Activated CD4-positive, alpha-beta T cell treated with anti-CD3 and anti-CD28 coated beads, Interleukin-10, Interleukin-2, amounts not matched to agents 100 ng/mL and 50 ng/mL, durations not matched to agents 16 hours and 8 hours (primary cell): ENCODE measurements around the gene RNF167.

Experiments used
- DNase-seq: peaks from one replicate; pipeline ENCODE4 v3.0.0-alpha.2; 2020

The RNF167 gene

DNA sequence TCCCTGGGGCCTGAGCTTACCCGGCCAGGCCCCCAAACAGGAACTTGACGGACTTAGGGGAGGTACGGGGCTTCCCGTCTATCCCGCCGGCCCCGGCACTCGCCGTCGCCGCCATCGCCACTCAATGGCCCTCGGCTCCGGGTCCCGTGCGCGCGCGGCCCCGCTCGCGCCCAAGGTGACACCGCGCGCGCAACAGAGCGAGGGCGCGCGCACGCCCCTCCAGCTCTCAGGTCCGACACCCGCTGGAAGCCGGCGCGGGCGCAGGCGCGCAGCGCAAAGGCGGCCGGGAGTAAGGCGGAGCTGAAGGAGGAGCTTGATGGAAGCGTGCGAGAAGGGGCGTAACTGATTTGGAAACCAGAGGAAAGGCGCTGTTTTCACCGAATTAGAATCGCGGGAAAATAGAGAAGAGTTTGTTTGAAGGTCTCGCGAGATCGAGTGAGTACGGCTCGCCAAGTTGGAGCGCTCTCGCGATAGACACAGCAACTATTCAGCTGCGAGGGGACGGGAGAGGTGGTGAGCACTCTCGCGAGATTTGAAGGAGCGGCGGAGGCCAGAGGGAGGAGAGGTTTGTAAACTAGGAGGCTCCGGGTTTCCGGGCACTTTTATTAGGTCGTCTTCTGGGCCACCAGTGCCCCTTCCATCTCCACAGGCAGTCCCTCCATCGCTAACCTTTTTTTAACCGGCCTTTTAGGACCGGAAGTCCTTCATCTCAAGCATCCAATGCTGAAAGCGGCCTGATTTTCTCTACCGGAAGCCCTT, at the start of gene RNF167, which contains the start of gene SLC25A11:
Gene RNF167, plus strand, starts transcription at position 473 of the 759 bp plus-strand sequence. CDS start 642 bp downstream, outside the sequence.
Gene SLC25A11, minus strand, starts transcription at position 251 of the 759 bp plus-strand sequence. Its CDS starts 136 bp downstream, at position 115.
- peak; percentile 99 for DNase-seq

DNA sequence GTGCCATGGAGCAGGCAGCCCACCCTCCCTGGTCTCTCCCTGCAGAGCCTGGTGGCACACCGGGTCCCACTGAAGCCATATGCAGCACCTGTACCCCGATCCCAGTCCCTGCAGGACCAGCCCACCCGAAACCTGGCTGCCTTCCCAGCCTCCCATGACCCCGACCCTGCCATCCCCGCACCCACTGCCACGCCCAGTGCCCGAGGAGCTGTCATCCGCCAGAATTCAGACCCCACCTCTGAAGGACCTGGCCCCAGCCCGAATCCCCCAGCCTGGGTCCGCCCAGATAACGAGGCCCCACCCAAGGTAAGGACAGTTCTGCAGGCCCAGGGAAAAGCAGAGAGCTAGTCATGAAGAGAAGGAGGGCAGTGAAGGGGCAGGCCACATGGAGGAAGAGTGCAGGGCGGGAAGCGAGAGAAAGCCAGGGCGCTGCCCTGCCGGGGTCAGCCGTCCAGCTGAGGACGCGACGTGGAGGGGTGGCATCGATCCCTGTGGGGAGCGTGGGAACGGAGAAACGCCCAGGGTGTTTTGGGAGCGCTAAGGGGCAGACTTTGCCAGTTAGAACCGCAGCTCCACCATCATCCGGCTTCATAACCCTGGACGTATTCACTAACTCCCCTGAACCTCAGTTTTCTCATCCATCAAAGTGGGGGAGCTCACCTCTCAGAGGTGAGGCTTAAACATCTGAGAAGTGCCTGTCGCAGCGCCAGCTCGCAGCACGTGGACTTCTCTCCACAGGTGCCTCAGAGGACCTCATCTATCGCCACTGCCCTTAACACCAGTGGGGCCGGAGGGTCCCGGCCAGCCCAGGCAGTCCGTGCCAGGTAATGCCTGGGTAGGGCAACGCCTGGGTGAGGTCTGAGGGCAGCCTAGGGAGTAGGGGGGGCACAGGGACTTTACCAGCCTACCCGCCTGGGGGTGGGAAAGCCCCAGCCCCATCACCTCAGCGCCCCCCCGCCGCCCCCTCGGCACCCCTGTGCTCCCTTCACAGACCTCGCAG, 48.4 kb upstream of the RNF167 start:
- DNase-seq = no peak

DNA sequence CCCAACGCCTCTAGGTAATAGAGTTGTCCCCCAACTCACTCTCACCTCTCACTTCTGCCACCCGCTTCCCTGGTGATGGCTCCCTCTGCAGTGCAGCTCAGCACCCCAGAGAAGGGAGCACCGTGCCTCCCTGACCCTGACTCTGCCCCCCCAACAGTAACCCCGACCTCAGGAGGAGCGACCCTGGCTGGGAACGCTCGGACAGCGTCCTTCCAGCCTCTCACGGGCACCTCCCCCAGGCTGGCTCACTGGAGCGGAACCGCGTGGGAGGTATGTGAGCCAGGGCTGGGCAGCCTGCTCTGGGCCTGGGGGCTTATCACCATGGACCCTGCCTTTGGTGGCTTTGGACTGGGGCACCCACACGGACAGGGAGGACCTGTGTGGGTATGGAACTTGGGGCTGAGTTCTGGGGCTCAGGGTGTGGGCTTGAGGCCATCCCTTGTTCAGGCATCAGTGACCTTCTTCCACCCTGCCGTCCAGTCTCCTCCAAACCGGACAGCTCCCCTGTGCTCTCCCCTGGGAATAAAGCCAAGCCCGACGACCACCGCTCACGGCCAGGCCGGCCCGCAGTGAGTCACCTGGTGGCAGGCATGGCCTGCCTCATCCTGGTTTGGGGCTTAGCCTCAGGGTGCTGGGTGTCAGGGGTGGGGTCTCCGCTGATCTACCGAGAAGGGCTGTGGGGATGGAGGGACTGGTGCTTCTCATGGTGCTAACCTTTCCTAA, 47.4 kb upstream of the RNF167 start:
- no peak for DNase-seq

DNA sequence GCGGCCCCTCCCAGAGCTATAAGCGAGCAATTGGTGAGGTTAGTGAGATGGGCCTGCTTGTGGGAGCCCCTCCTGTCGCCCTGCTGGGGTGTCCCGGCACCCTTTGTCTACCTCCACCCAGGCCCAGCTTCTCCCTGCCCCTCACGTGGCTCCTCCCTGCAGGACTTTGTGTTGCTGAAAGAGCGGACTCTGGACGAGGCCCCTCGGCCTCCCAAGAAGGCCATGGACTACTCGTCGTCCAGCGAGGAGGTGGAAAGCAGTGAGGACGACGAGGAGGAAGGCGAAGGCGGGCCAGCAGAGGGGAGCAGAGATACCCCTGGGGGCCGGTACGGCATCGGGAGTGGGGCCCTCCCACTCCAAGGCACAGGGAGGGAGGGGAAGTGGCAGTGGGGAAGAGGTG, 46.8 kb upstream of the RNF167 start:
- DNase-seq = no peak

DNA sequence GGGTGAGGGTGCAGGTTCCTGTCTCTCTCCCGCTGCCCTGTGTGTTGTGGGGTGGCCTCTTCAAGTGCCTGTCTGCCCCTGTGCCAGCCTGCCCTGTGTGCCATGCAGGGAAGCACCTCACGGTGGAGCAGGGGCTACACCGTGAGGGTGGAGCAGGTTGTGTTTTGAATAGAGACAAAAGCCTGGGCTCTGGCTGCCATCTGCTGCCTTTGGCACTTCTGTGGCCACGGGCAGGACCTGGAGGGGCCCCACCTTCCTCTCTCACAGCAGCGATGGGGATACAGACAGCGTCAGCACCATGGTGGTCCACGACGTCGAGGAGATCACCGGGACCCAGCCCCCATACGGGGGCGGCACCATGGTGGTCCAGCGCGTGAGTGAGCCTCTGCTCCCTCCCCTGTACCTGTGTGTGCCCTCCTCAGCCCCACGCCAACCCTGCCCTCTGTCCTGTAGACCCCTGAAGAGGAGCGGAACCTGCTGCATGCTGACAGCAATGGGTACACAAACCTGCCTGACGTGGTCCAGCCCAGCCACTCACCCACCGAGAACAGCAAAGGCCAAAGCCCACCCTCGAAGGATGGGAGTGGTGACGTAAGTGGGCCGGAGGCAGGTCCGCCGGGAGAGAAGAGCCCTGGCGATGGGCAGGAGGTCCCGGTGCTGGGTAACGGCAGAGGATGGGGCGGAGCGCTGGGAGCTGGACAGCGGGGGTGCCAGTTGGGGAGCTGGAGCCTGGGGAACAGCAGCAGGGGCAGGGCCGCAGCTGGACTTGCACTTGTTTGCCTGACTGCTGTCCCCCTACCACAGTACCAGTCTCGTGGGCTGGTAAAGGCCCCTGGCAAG, 46.1 kb upstream of the RNF167 start:
- DNase-seq = no peak

DNA sequence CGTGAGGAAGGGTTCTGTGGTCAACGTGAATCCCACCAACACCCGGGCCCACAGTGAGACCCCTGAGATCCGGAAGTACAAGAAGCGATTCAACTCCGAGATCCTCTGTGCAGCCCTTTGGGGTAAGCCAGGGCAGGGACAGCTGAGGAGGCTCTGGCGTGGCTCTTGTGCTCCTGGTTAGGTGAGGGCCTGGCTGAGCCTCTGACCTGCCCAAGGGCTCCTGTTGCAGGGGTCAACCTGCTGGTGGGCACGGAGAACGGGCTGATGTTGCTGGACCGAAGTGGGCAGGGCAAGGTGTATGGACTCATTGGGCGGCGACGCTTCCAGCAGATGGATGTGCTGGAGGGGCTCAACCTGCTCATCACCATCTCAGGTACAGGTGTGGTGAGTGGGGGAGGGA, 44.9 kb upstream of the RNF167 start:
- no peak for DNase-seq

DNA sequence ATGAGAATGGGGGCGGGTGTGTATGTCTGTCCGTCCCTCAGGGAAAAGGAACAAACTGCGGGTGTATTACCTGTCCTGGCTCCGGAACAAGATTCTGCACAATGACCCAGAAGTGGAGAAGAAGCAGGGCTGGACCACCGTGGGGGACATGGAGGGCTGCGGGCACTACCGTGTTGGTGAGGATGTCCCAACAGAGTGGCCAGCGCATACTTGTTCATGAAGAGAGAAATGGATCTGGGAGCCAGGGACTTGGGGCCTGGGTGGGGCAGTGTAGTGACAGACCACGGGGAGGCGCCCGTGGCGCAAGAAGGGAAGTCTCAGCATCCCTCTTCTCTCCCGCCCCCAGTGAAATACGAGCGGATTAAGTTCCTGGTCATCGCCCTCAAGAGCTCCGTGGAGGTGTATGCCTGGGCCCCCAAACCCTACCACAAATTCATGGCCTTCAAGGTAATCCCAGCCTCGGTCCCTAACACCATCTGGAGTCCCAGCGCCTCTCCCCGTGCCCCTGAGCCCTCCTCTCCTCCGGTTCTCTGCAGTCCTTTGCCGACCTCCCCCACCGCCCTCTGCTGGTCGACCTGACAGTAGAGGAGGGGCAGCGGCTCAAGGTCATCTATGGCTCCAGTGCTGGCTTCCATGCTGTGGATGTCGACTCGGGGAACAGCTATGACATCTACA, 44.3 kb upstream of the RNF167 start:
- DNase-seq = no peak

DNA sequence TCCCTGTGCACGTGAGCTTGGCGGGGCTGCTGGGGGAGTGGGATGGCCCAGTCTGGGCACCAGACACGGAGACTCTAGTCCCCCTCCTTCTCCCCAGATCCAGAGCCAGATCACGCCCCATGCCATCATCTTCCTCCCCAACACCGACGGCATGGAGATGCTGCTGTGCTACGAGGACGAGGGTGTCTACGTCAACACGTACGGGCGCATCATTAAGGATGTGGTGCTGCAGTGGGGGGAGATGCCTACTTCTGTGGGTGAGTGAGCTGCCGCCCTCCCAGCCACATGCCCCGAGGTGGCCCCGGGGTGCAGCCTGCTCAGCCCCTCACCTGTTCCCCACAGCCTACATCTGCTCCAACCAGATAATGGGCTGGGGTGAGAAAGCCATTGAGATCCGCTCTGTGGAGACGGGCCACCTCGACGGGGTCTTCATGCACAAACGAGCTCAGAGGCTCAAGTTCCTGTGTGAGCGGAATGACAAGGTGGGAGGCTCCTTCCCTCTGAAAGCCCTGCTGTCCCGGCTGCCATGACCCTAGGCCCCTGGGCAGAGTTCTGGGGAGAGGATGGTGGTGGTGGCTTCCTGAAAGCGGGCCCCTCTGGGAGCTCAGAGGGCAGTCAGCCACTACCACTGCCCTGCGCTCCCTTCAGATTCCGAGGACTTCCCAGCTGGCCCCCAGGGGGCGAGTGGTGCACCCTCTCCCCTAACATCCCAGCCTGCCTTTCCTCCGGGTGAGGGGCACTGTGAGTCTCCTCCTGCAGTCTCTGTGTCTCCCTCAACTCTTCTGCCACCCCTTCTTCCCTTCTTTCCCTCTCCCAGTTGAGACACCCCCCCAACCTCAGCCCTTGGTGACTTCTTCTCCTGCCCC, 43.5 kb upstream of the RNF167 start:
- DNase-seq = no peak

DNA sequence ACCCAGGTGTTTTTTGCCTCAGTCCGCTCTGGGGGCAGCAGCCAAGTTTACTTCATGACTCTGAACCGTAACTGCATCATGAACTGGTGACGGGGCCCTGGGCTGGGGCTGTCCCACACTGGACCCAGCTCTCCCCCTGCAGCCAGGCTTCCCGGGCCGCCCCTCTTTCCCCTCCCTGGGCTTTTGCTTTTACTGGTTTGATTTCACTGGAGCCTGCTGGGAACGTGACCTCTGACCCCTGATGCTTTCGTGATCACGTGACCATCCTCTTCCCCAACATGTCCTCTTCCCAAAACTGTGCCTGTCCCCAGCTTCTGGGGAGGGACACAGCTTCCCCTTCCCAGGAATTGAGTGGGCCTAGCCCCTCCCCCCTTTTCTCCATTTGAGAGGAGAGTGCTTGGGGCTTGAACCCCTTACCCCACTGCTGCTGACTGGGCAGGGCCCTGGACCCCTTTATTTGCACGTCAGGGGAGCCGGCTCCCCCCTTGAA, 42.8 kb upstream of the RNF167 start:
- no peak for DNase-seq

DNA sequence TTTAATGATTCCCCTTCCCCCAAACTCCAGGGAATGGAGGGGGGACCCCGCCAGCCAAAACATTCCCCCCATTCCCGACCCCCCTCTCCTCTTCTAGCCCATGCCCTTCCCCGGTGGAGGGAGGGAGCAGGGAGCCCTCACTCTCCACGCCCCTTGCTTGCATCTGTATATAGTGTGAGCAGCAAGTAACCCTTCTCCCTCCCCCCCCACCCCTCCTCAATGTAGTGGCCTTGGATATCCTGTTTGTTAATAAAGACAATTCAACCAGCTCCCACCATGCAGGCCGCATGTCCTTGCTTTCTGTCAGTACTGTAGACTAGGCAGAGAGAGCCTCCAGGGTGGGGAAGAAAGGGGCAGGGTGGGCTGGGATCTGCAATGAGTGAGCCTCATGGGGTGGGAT, 42.3 kb upstream of the RNF167 start:
- DNase-seq = no peak

DNA sequence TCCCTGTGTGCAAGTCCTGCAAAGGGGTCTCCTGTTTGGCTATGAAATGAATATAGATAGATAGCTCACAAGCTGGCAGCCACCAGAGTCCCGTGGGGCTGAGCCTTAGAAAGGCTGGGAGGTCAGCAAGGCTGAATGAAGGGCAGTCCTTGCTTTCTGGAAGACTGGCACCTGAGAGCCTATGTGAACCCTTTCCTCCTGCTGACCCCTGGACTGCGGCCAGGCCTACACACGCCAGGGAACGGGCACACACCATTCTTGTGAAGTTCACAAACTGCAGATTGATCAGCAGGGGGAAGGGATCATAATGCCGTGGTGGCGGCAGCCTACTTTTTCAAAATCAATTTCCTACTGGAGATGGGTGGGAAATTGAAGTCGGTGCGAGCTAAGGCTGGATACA, 41.7 kb upstream of the RNF167 start:
- DNase-seq = no peak

DNA sequence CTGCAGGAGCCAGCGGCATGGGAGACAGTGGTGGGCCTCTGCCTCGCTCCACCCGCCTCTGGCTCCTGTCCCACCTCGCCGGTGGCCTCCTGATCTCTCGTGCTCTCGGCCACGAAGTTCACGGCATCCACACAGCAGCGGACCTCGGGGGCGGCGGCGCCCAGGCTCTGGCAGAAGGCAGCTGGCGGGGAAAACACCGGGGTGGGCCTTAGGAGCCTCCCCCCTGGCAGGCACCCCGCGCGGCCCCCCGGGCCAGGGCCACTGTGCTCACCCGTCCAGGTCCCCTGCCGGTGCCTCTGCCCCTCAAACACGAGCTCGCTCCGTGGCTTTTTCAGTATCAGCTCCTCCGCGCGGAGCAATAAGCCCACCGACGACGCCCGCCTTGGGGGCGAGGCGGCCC, 41.1 kb upstream of the RNF167 start:
- DNase-seq = no peak

DNA sequence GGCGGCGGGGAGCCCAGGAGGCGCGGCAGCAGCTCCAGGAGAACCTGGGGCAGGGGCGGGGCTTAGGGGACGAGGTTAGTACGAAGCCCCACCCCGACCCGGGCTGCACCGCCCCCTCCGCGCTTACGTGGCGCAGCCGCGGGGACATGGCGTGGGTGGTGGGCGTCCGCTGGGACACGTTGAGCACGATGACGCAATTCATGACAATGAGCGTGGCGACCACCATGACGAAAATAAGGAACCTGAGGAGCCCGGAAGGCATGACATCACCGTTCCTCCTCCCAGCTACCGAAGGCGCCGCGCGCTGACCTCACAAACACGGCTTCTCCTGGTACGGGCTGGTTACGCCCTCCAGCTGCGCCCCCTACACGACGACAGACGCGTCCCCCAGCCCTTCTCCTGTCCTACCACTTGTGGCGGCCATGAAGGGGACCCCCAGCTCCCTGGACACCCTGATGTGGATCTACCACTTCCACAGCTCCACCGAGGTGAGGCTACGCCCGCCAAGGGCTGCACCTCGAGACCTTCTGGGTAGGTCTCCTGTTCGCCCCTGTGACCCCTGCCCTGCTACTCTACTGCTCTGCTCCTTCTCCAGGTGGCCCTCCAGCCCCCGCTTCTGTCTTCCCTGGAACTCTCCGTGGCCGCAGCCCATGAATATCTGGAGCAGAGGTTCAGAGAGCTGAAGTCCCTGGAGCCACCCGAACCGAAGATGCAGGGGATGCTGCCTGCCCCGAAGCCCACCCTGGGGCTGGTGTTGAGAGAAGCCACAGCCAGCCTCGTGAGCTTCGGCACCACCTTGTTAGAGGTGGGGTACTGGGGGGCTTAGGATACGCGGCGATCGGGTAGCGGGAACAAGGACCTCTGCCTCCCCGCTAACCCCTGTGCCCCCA, 40.5 kb upstream of the RNF167 start, which contains the start of gene C17orf107:
Gene C17orf107, plus strand, starts transcription at position 196 of the 890 bp plus-strand sequence. Its CDS starts 227 bp downstream, at position 423.
- peak; percentile 86 for DNase-seq

DNA sequence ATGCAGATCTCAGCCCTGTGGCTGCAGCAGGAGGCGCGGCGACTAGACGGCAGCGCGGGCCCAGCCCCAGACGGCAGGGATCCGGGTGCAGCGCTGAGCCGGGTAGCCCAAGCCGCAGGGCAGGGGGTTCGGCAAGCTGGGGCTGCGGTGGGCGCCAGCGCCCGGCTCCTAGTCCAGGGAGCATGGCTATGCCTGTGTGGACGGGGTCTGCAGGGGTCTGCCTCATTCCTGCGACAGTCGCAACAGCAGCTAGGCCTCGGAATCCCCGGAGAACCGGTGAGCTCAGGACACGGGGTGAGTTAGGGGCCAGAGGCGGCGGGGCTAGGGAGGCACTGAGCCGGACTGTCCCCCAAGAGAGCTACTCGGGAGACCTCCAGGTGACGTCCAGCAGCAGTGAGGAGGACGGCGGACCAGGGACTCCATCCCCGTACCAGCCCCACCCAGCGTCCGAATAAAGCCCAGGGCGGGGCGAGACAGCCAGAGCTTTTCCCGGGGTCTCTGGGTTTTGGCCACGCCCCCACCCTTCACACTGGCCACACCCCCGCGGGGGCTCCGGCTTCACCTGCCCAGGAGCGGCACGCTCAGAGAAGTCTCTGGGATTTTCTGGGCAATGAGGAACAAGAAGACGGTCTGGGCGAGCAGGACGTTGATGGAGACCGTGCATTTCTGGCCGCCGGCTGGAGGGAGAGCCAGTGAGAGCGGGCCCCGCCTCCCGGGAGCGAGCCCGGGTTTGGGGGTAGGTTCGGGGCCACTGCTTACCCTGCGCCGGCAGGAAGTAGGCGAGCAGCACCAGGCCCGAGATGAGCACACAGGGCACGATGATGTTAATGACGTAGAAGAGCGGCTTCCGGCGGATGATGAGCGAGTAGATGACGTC, 39.6 kb upstream of the RNF167 start:
- peak; percentile 62 for DNase-seq

DNA sequence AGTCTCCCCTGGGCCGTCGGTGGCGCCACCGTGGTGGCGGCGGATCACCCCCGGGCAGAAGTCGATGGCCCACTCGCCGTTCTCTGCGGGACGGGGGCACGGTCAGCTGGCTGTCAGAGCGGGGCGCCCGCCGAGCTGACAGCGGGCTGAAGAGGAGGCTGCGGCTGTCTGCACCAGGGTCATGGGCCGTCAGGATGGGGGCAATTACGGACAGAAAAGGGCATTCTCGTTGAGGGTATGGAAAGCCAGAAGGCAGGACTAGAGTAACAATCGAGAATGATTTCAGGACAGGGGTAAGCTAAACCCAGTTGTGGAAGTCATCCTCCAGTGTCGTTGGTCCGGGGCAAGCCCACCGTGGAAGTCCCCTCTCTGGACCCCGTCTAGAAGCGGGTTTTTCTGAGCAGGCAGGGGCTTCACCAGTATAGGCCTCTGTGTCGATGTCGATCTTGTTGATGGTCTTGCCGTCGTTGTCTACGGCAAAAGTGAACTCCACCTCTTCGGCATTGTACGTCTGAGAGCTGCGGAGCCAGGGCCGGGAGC, 38.9 kb upstream of the RNF167 start:
- DNase-seq = no peak

DNA sequence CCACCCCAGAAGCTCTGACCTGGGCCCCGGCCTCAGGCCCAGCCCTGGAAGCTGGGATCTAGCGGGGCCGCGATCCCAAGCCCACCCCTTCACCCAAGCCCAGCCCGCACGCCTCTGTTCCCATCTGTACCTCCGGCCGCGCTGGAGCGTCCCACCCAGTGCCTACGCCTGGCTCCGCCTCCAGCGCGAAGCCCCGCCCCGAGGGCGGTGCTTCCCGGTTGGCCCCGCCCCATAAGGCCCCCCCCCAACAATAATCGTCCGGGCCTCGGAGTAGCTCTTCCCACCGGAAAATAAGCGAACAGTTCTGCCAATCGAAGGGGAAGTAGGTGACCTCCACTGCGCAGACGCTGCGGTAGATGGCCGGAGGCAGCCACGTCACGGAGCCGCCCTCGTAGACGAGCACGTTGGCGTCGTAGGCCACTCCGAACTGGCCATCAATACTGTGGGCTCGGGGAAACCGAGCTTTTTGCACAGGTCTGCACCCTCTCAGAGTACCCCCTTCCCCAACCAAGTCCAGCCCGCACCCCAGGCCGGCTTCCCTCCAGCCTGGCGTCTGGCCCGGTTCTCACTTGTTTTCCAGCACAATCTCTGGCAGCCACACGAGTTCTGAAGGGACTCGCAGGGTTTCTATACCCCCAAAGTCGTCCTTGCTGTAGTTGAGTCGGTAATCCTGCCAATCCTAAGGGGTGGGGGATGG, 38.3 kb upstream of the RNF167 start:
- no peak for DNase-seq

DNA sequence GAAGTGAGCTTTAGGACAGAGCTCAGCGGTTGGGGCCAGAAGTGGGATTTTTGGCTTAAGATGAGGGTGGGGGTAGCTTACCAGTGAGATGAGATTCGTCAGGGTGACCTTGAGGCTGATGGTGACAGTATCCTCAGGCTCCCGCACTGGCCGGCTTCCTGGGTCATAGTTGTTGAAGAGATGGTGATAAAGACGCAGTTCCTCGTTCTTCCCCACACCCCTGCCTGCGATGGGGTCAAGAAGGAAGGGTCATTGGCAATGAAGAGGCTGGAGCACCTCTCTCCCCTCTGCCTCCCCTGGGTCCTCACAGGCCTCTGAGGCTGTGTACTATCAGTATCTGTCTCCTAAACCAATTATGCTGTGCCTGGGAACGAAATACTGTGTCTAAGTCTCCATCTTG, 37.5 kb upstream of the RNF167 start:
- no peak for DNase-seq
